Right cardiac atrium (tissue), 5 donors: ENCODE results near the gene LITAF. TPM values are rescaled to one million over a fixed set of nuclear protein-coding genes. Genes with fewer than 3 reads are reported as not detected.
"Not testable (repeated sequence)": the region's sequence is repeated elsewhere in the genome, so short reads cannot be mapped to it uniquely, and the experiment has no call there.

Experiments
- ATAC-seq, 2 donors: fragments of 200-7000 bp; cut with Tn5 transposase; one replicate each; pipeline versions ENCODE4 v1.8.0 to v1.9.1; 2020; ENCODE audit warnings: moderate library complexity in 2 of 2, mild to moderate bottlenecking in 1 of 2
- DNase-seq, 3 donors: peaks; one replicate each; pipeline ENCODE4 v3.0.0-alpha.2; 2020
- H3K27ac ChIP-seq: one replicate; pipeline ENCODE4 v1.5.1; 2013; ENCODE audit warnings: mild to moderate bottlenecking, low read length, control low read depth, moderate library complexity
- H3K27me3 ChIP-seq: one replicate; pipeline ENCODE4 v1.6.1; 2013; ENCODE audit not compliant: control insufficient read depth, insufficient read depth
- H3K4me1 ChIP-seq: one replicate; pipeline ENCODE4 v1.6.1; 2013; ENCODE audit warnings: low read length; ENCODE audit not compliant: control insufficient read depth, insufficient read depth
- H3K4me3 ChIP-seq: one replicate; pipeline ENCODE4 v1.5.1; 2013; ENCODE audit warnings: low read length, control low read depth
- H3K9me3 ChIP-seq: one replicate; pipeline ENCODE4 v1.6.1; 2013; ENCODE audit warnings: low read length; ENCODE audit not compliant: control insufficient read depth
- WGBS: extraction: QIAGEN DNeasy Blood & Tissue Kit; methylation state at CpG from one replicate; pipeline ENCODE4 v1.1.7; 2013; 5-methylcytosine and 5-hydroxymethylcytosine counted together
- intact Hi-C, 4 donors: fragments of 100-400 bp; cut with DNase I; formaldehyde crosslinking; loops; one replicate each; pipeline versions ENCODE4 v1.11.0 to v1.14.0; 2022 to 2023
- polyA plus RNA-seq: library from polyadenylated mRNA; stranded (reverse); fragments of 200-250 nt; gene quantifications from one replicate; pipeline ENCODE4 v1.2.3, GENCODE V29; 2013
- total RNA-seq, 4 donors: library from RNA; stranded (reverse); fragmentation: NEBNext Ultra II Directional; extraction: Animal tissue kit (Norgen Biotek cat#: 25700); gene quantifications; one replicate each; pipeline ENCODE4 v1.2.1, GENCODE V29; 2021
- donor health status: healthy with polysubstance abuse.
- donor health status: DM: no; HTN: yes; CAD: no.
- donor health status: DM: no; HTN: no; CAD: no.
- donor health status: DM: no; HTN: yes; CAD: no; lungs with severe emphysema.
- donor health status: DM: yes; HTN: yes; CAD: no.

LITAF gene
- total and polyA plus RNA-seq, 5 donors, result 25.7 to 76.5 (median 57.1) TPM

- no peaks in the 10 kb centered on the region for H3K9me3 ChIP-seq
- WGBS, result 64% methylated on average over 14 of the region's 14 CpGs
- H3K27me3 ChIP-seq, result no peaks in the 10 kb centered on the region
- no peaks in the 10 kb centered on the region for H3K4me1 ChIP-seq
- no peak overlapping the region for H3K4me3 ChIP-seq
- H3K27ac ChIP-seq, result peak overlapping the region; percentile 56
- ATAC-seq, result peak; percentile 62 to 71
- peak in 1 of 3 donors; percentile 55 for DNase-seq
- intact Hi-C loops, result no loop called here
Measured at GRCh38 chr16:11597235-11598095, 10.7 kb upstream of the LITAF start.

- no peak for ATAC-seq
- DNase-seq, result peak in 1 of 3 donors; percentile 13
- Histone ChIP-seq H3K27me3 (no peaks in the 10 kb centered on the region), H3K27ac (no peak overlapping the region), H3K4me3 (no peak overlapping the region), H3K4me1 (no peaks in the 10 kb centered on the region), H3K9me3 (no peaks in the 10 kb centered on the region)
- intact Hi-C loops, result no loop called here
- 77% methylated on average over 4 of the region's 4 CpGs for WGBS
Measured at GRCh38 chr16:11596572-11597226, 10.0 kb upstream of the LITAF start.

GRCh38 chr16:11593581-11593980 is 6.9 kb upstream of the LITAF start:
- Histone ChIP-seq H3K9me3 (no peaks in the 10 kb centered on the region), H3K27me3 (no peaks in the 10 kb centered on the region), H3K4me1 (no peaks in the 10 kb centered on the region), H3K27ac (no peak overlapping the region), H3K4me3 (no peak overlapping the region)
- 86% methylated on average over 3 of the region's 3 CpGs for WGBS
- intact Hi-C loops, result no loop called here
- DNase-seq, result peak in 2 of 3 donors; percentile 1 to 5
- ATAC-seq, result no peak

GRCh38 chr16:11593076-11593475 is 6.4 kb upstream of the LITAF start:
- WGBS, result 97% methylated on average over 9 of the region's 9 CpGs
- ATAC-seq, H3K4me3 ChIP-seq, H3K27ac ChIP-seq, intact Hi-C loops, H3K9me3 ChIP-seq, H3K4me1 ChIP-seq, H3K27me3 ChIP-seq: not testable (repeated sequence)
- DNase-seq, result peak in 2 of 3 donors; percentile 0 to 13

GRCh38 chr16:11591630-11592029 is 4.9 kb upstream of the LITAF start:
- 89% methylated on average over 5 of the region's 5 CpGs for WGBS
- DNase-seq, result peak in 1 of 3 donors; percentile 0
- intact Hi-C loops, H3K27ac ChIP-seq, H3K27me3 ChIP-seq, H3K4me3 ChIP-seq, H3K4me1 ChIP-seq, H3K9me3 ChIP-seq, ATAC-seq: not testable (repeated sequence)

- Histone ChIP-seq H3K4me1 (peaks cover 4% of the 10 kb centered on the region), H3K27me3 (no peaks in the 10 kb centered on the region), H3K9me3 (no peaks in the 10 kb centered on the region), H3K27ac (no peak overlapping the region), H3K4me3 (no peak overlapping the region)
- 97% methylated on average over 1 of the region's 1 CpG for WGBS
- DNase-seq (no peak), ATAC-seq (no peak)
- intact Hi-C loops, result loop anchor here in 1 of 4 donors (10.0 kb wide), 1 partner anchor 56 kb away; no protein-coding TSS in a partner anchor
Measured at GRCh38 chr16:11589198-11589550, 2.5 kb upstream of the LITAF start.

- no peak for DNase-seq
- no peaks in the 10 kb centered on the region for H3K27me3 ChIP-seq
- intact Hi-C loops, result loop anchor here in 1 of 4 donors (10.0 kb wide), 1 partner anchor 56 kb away; no protein-coding TSS in a partner anchor
- peaks cover 4% of the 10 kb centered on the region for H3K4me1 ChIP-seq
- H3K27ac ChIP-seq, result no peak overlapping the region
- H3K4me3 ChIP-seq, result no peak overlapping the region
- 76% methylated on average over 7 of the region's 7 CpGs for WGBS
- no peaks in the 10 kb centered on the region for H3K9me3 ChIP-seq
- ATAC-seq, result no peak
Measured at GRCh38 chr16:11588321-11589197, 1.8 kb upstream of the LITAF start.

GRCh38 chr16:11587643-11588247 is 1.0 kb upstream of the LITAF start:
- DNase-seq (peak in 2 of 3 donors; percentile 16 to 58), ATAC-seq (peak; percentile 2 to 7)
- no peaks in the 10 kb centered on the region for H3K9me3 ChIP-seq
- peaks cover 4% of the 10 kb centered on the region for H3K4me1 ChIP-seq
- intact Hi-C loops, result loop anchor here in 1 of 4 donors (10.0 kb wide), 1 partner anchor 57 kb away; no protein-coding TSS in a partner anchor
- H3K27ac ChIP-seq, result peak overlapping the region; percentile 66
- 68% methylated on average over 14 of the region's 14 CpGs for WGBS
- no peaks in the 10 kb centered on the region for H3K27me3 ChIP-seq
- peak overlapping the region; percentile 99 for H3K4me3 ChIP-seq

GRCh38 chr16:11586378-11586855 is 302 bp downstream of the LITAF start:
- intact Hi-C loops, result loop anchor here in 1 of 4 donors (10.0 kb wide), 1 partner anchor 58 kb away; no protein-coding TSS in a partner anchor
- H3K4me1 ChIP-seq, result peaks cover 4% of the 10 kb centered on the region
- DNase-seq, result no peak

More at GRCh38 chr16:11586378-11586855, 302 bp downstream of the LITAF start:
- no peaks in the 10 kb centered on the region for H3K27me3 ChIP-seq
- ATAC-seq, result peak; percentile 25 to 30
- peak overlapping the region; percentile 90 for H3K27ac ChIP-seq
- H3K9me3 ChIP-seq, result no peaks in the 10 kb centered on the region
- peak overlapping the region; percentile 99 for H3K4me3 ChIP-seq
- WGBS, result 1% methylated on average over 48 of the region's 48 CpGs
